ENCODE data around the gene FNTB.

Gene FNTB

DNA sequence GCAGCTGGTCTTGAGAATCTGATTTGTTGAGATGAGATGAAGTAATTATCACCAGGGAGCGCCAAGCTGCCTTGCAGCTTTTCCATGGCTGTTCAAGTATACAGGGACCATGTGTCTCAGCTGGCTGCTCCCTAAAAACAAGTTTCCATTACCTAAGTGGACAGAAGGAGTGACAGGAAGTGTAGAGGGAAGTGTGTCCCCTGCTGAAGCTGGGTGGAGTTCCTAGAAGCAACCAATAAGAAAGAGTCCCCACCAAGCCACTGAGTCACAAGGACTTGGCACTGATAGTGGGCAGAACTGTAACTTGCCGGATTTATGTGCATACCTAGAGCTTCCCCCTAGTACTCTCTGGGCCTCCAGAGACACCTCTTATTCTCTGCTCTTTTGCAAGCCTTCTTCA lies 42.7 kb upstream of the FNTB start:
- no peaks in the 10 kb centered on the region for H3K79me2 ChIP-seq (ENCODE audit: control insufficient read depth, insufficient read depth, low read length, poor library complexity)
- no peak overlapping the region for H2BK120ac ChIP-seq (ENCODE audit: insufficient read depth, low read length, poor library complexity)
- H3K27ac ChIP-seq (ENCODE audit: low read depth, low read length) = no peak overlapping the region
- H3K9ac ChIP-seq (ENCODE audit: low read length) = no peak overlapping the region
- H2AK5ac ChIP-seq (ENCODE audit: low read length) = no peak overlapping the region
- H3K4me1 ChIP-seq (ENCODE audit: control insufficient read depth in 1 of 2, insufficient read depth in 2 of 2, low read length in 2 of 2) = peaks cover 0 to 5% of the 10 kb centered on the region in 2 experiments
- no CpG with 5 or more reads among the region's 2 CpGs for WGBS (ENCODE audit: extremely low coverage, insufficient coverage, insufficient read length)
- no peaks in the 10 kb centered on the region for H3K27me3 ChIP-seq (ENCODE audit: insufficient read depth, low read length)
- no peak overlapping the region for H4K12ac ChIP-seq (ENCODE audit: low read depth, low read length)
- H3K23ac ChIP-seq (ENCODE audit: low read length) = no peak overlapping the region
- no peak overlapping the region for H3K18ac ChIP-seq (ENCODE audit: low read length)
- DNase-seq = no peak
- H3K4ac ChIP-seq (ENCODE audit: low read depth, low read length) = no peak overlapping the region
- no peak overlapping the region for H3K4me2 ChIP-seq (ENCODE audit: low read length)
- H3K4me3 ChIP-seq (ENCODE audit: low read depth, low read length) = no peak overlapping the region
- no peaks in the 10 kb centered on the region for H3K79me1 ChIP-seq (ENCODE audit: low read length)
- no peak overlapping the region for H2BK12ac ChIP-seq (ENCODE audit: low read length)
- no peak overlapping the region for H2AFZ ChIP-seq (ENCODE audit: insufficient read depth, low read length, poor library complexity)
- H4K91ac ChIP-seq (ENCODE audit: low read depth, low read length) = no peak overlapping the region
- no peak overlapping the region for H3K14ac ChIP-seq (ENCODE audit: low read length)
- H4K8ac ChIP-seq (ENCODE audit: low read depth, low read length) = no peak overlapping the region
- peaks cover 21 to 23% of the 10 kb centered on the region in 2 experiments for H3K36me3 ChIP-seq (ENCODE audit: control insufficient read depth in 1 of 2, insufficient read depth in 2 of 2, low read length in 2 of 2)
- no peaks in the 10 kb centered on the region for H3K9me3 ChIP-seq (ENCODE audit: insufficient read depth, low read depth, low read length)
- no peak overlapping the region for H2BK5ac ChIP-seq (ENCODE audit: low read depth, low read length, poor library complexity)

DNA sequence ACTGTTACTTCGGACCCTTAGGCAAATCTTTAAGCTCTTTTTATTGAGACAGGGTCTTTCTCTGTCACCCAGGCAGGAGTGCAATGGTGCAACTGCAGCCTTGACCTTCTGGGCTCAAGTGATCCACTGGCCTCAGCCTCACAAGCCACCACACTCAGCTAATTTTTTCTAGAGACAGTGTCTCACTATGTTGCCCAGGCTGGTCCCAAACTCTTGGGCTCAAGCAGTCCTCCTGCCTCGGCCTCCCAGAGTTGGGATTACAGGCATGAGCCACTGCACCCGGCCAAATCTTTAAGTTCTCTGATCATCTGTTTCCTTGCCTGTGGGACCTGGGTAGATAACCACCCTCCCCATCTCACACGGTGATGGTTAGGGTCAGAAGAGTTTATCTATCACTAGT lies 41.8 kb upstream of the FNTB start:
- Histone ChIP-seq H3K4me1 (ENCODE audit: control insufficient read depth in 1 of 2, insufficient read depth in 2 of 2, low read length in 2 of 2) (peaks cover 0 to 5% of the 10 kb centered on the region in 2 experiments), H2AK5ac (ENCODE audit: low read length) (no peak overlapping the region), H3K14ac (ENCODE audit: low read length) (no peak overlapping the region), H3K4me3 (ENCODE audit: low read depth, low read length) (no peak overlapping the region), H3K4ac (ENCODE audit: low read depth, low read length) (no peak overlapping the region), H4K91ac (ENCODE audit: low read depth, low read length) (no peak overlapping the region), H4K8ac (ENCODE audit: low read depth, low read length) (no peak overlapping the region), H3K79me2 (ENCODE audit: control insufficient read depth, insufficient read depth, low read length, poor library complexity) (no peaks in the 10 kb centered on the region), H3K27me3 (ENCODE audit: insufficient read depth, low read length) (no peaks in the 10 kb centered on the region), H3K9ac (ENCODE audit: low read length) (no peak overlapping the region), H2AFZ (ENCODE audit: insufficient read depth, low read length, poor library complexity) (no peak overlapping the region), H3K36me3 (ENCODE audit: control insufficient read depth in 1 of 2, insufficient read depth in 2 of 2, low read length in 2 of 2) (peaks cover 20 to 26% of the 10 kb centered on the region in 2 experiments), H3K23ac (ENCODE audit: low read length) (no peak overlapping the region), H3K27ac (ENCODE audit: low read depth, low read length) (no peak overlapping the region), H3K9me3 (ENCODE audit: insufficient read depth, low read depth, low read length) (no peaks in the 10 kb centered on the region), H2BK120ac (ENCODE audit: insufficient read depth, low read length, poor library complexity) (no peak overlapping the region), H4K12ac (ENCODE audit: low read depth, low read length) (no peak overlapping the region), H3K4me2 (ENCODE audit: low read length) (no peak overlapping the region), H2BK5ac (ENCODE audit: low read depth, low read length, poor library complexity) (no peak overlapping the region), H3K18ac (ENCODE audit: low read length) (no peak overlapping the region), H2BK12ac (ENCODE audit: low read length) (no peak overlapping the region), H3K79me1 (ENCODE audit: low read length) (no peaks in the 10 kb centered on the region)
- DNase-seq = no peak
- no CpG with 5 or more reads among the region's 4 CpGs for WGBS (ENCODE audit: extremely low coverage, insufficient coverage, insufficient read length)

DNA sequence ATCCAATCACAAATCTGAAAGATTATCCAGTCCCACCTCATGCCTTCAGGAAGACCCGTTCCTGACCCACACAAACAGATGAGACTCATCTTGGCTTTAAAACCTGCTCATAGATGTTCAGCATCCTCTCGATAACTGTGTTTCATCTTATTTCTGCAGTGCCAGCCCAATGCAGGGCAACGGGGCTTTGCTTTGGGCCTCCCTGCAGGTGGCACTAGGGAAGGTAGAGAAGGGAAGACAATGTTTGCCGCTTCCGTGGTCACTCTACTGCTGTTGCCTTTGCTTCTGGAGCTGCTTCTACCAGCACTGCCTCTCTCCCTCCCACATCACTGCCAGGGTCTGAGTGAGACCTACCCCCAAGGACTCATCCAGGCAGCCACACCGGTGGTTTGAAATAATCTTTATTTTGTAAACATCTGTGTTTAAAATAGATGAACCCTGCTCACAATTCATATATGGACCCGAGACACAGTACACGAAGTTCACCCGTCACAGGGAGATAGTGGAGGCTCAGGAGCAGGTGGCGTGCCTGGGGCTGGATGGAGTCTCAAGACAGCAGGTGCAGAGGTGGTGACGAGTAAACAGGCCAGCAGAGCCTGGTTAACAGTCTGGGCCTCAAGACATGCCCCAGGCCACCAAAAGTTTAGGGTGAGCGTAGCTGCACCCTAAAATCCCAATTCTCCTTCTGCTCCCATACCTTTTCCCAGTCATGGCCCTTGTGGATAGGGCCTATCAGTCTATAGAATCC lies 41.1 kb upstream of the FNTB start:
- no peaks in the 10 kb centered on the region for H3K79me2 ChIP-seq (ENCODE audit: control insufficient read depth, insufficient read depth, low read length, poor library complexity)
- no peak for DNase-seq
- no CpG with 5 or more reads among the region's 12 CpGs for WGBS (ENCODE audit: extremely low coverage, insufficient coverage, insufficient read length)

DNA sequence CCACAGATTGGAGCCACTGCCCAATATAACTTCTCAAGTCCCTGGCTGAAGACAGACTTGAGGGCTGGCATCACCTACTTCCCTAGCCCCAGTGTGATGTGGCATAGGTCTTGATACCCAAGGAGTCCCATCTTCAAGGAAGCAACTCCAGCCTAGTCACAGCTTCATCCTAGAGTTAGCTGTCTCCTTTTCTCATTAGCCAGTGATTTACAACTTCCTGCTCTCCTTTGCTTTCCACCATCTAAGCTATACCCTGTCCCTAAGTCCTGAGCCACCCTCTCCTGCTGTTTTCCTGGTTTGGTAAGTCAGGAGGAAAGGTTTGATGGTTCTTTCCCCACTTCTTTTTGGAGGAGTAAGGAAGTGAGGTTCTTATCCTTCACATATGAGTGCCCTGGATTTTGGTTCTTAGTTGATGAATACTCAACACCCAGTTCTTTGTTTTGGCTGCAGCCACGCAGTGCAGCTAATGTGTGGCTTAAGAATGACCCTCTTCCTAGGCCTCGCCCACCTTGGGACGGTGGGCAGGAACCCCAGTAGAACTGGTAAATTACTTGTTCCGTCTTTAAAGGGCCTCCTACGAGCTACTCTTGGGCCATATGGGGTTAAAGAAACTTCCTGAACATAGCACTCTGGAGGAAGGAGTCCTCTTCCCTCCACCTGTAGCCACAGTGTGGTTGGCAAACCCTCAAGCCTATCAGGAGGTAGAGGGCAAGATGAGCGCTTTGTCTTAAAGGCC lies 40.2 kb upstream of the FNTB start:
- Histone ChIP-seq H2AK5ac (ENCODE audit: low read length) (no peak overlapping the region), H4K91ac (ENCODE audit: low read depth, low read length) (no peak overlapping the region), H3K9me3 (ENCODE audit: insufficient read depth, low read depth, low read length) (no peaks in the 10 kb centered on the region), H3K79me1 (ENCODE audit: low read length) (no peaks in the 10 kb centered on the region), H3K14ac (ENCODE audit: low read length) (no peak overlapping the region), H3K4me1 (ENCODE audit: control insufficient read depth in 1 of 2, insufficient read depth in 2 of 2, low read length in 2 of 2) (no peaks in the 10 kb centered on the region), H3K27ac (ENCODE audit: low read depth, low read length) (no peak overlapping the region), H3K36me3 (ENCODE audit: control insufficient read depth in 1 of 2, insufficient read depth in 2 of 2, low read length in 2 of 2) (peaks cover 33 to 39% of the 10 kb centered on the region in 2 experiments), H3K79me2 (ENCODE audit: control insufficient read depth, insufficient read depth, low read length, poor library complexity) (no peaks in the 10 kb centered on the region), H3K4me3 (ENCODE audit: low read depth, low read length) (no peak overlapping the region), H2BK12ac (ENCODE audit: low read length) (no peak overlapping the region), H3K18ac (ENCODE audit: low read length) (no peak overlapping the region), H2BK120ac (ENCODE audit: insufficient read depth, low read length, poor library complexity) (no peak overlapping the region), H3K4me2 (ENCODE audit: low read length) (no peak overlapping the region), H4K8ac (ENCODE audit: low read depth, low read length) (no peak overlapping the region), H3K27me3 (ENCODE audit: insufficient read depth, low read length) (no peaks in the 10 kb centered on the region), H3K23ac (ENCODE audit: low read length) (no peak overlapping the region), H3K9ac (ENCODE audit: low read length) (no peak overlapping the region), H2BK5ac (ENCODE audit: low read depth, low read length, poor library complexity) (no peak overlapping the region), H2AFZ (ENCODE audit: insufficient read depth, low read length, poor library complexity) (no peak overlapping the region), H3K4ac (ENCODE audit: low read depth, low read length) (no peak overlapping the region), H4K12ac (ENCODE audit: low read depth, low read length) (no peak overlapping the region)
- DNase-seq = no peak
- no CpG with 5 or more reads among the region's 6 CpGs for WGBS (ENCODE audit: extremely low coverage, insufficient coverage, insufficient read length)

More for the DNA sequence above, 41.1 kb upstream of the FNTB start:
- no peaks in the 10 kb centered on the region for H3K79me1 ChIP-seq (ENCODE audit: low read length)
- no peak overlapping the region for H4K8ac ChIP-seq (ENCODE audit: low read depth, low read length)
- no peak overlapping the region for H3K23ac ChIP-seq (ENCODE audit: low read length)
- H3K4me2 ChIP-seq (ENCODE audit: low read length) = no peak overlapping the region
- no peak overlapping the region for H4K91ac ChIP-seq (ENCODE audit: low read depth, low read length)
- H2AFZ ChIP-seq (ENCODE audit: insufficient read depth, low read length, poor library complexity) = no peak overlapping the region
- peaks cover 26 to 32% of the 10 kb centered on the region in 2 experiments for H3K36me3 ChIP-seq (ENCODE audit: control insufficient read depth in 1 of 2, insufficient read depth in 2 of 2, low read length in 2 of 2)
- H3K4me1 ChIP-seq (ENCODE audit: control insufficient read depth in 1 of 2, insufficient read depth in 2 of 2, low read length in 2 of 2) = peaks cover 0 to 4% of the 10 kb centered on the region in 2 experiments
- no peak overlapping the region for H2BK120ac ChIP-seq (ENCODE audit: insufficient read depth, low read length, poor library complexity)
- H3K14ac ChIP-seq (ENCODE audit: low read length) = no peak overlapping the region
- H3K4me3 ChIP-seq (ENCODE audit: low read depth, low read length) = no peak overlapping the region
- no peak overlapping the region for H3K18ac ChIP-seq (ENCODE audit: low read length)
- H2BK12ac ChIP-seq (ENCODE audit: low read length) = no peak overlapping the region
- H2BK5ac ChIP-seq (ENCODE audit: low read depth, low read length, poor library complexity) = no peak overlapping the region
- H2AK5ac ChIP-seq (ENCODE audit: low read length) = no peak overlapping the region
- H3K27ac ChIP-seq (ENCODE audit: low read depth, low read length) = no peak overlapping the region
- H3K27me3 ChIP-seq (ENCODE audit: insufficient read depth, low read length) = no peaks in the 10 kb centered on the region
- H3K9me3 ChIP-seq (ENCODE audit: insufficient read depth, low read depth, low read length) = no peaks in the 10 kb centered on the region
- H3K4ac ChIP-seq (ENCODE audit: low read depth, low read length) = no peak overlapping the region
- no peak overlapping the region for H3K9ac ChIP-seq (ENCODE audit: low read length)
- no peak overlapping the region for H4K12ac ChIP-seq (ENCODE audit: low read depth, low read length)

All from trophoblast cell (in vitro differentiated cells and primary cell).